Epidermal melanocyte (primary cell): ENCODE measurements around the gene NIPAL4.
A peak's percentile ranks its signal among the peaks of the same experiment; 100 is the strongest.
"Not testable (repeated sequence)": the region's sequence is repeated elsewhere in the genome, so short reads cannot be mapped to it uniquely, and the experiment has no call there.

Source experiments
- DNase-seq: peaks from one replicate; pipeline ENCODE4 v3.0.0; 2011; ENCODE audit warnings: low spot score; ENCODE audit not compliant: insufficient read length

NIPAL4 gene

DNA sequence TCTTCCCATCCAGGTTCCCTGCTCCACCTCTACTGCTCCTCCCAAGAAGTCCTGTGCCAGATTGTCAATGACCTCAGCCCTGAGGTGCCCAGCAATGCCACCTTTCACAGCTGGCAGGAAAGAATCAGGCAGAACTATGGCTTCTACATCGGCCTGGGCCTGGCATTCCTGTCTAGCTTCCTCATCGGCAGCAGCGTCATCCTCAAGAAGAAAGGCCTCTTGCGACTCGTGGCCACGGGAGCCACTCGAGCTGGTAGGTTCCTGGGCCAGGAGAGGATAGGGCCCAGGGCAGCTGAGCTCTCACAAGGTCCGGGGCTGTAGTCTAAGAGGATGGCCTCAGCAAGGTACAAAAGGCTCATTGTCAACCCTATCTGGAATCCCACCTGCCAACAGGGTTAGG lies 3.1 kb downstream of the NIPAL4 start:
- no peak for DNase-seq

DNA sequence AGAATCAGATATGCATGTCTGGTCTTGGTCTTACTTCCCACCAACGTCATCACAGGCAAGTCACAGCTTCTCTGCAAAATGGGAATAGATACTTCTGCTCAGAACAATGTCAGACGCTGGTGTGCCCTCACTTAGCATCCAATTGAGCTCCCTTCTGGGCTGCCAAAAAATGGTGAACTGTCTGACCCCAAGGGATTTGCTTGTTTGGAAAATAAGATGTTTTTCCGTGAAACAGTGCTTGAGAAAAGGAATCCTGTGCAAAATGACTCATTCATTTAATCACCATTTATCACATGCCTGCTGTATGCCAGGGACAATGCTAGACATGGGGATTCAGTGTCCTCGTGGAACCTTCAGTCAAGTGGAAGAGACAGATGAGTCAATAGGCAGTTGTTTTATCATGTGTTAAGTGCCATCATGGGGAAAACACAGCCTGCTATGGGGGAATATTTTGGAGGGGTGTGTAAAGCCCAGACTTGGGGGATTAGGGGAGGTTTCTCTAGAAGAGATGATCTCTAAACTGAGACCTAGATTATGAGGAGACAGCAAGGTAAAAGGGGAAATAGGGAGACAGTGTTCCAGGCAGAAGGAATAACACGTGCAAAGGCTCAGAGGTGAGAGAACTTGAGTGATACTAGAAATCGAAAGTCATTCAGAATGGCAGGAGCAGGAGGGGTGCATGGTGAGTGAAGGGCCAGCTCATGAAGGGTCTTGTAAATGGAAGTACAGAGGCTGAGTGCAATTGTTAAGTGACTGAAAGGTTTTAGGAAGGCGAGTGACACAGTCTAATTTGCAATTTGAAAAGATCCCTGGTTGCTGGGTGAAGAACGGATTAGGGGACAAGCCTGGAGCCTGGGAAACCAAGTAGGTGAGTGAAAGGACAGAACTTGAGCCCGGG lies 3.9 kb downstream of the NIPAL4 start:
- no peak for DNase-seq

DNA sequence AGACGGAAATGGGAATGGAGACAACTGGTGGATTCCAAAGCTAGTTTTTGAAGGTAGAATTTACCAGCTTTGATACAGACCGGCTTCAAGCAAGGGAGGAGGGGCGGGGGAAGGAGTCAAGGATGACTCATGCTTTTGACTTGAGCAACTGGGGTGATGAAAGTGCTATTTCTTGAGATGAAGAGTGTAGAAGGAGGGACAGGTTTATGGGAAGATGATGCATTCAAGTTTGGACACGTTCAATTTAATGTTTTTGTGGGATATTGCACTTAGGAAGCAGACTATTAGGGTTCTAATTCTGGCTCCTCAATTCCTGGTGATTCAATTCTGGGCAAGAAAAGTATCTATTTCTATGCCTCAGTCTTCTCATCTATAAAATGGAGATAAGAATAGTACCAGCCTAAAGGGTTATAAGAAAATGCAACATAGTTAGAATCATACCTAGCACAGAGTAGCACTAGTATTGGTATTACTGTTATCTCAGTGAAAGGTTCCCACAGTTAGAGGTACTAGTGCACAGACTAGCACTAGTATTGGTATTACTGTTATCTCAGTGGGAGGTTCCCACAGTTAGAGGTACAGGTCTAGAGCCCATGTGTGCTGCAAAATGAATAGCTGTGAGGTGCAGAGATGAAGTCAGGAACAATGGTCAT lies 4.6 kb downstream of the NIPAL4 start:
- DNase-seq = no peak

DNA sequence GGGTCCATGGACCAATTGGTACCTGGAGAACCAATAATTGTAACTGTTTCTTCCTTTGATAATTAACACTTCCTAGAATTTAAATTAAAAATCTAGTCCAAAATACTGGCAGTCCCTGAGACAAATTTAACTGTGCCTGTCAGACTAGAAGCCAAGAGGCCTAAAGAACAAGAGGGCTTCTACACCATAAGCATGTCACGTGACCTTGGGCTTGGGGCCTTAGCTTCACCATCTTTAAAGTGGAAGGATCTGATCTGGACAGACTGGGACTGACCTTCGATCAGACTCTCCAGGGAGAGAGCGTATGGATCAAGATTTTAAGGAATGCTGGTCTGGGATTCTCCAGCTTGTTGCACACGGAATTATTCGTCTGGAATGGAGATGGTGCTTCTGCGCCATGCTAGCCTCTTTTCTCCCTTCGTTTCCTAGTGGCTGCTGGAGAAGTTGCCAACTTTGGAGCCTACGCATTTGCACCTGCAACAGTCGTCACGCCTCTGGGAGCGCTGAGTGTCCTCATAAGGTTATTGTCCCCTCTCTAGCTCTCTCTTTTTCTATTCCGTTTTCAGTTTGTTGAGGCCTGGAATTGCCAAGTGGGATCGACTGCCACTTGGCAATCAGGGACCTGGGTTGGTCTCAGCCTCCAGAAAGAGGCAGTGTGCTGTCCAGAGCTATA lies 8.4 kb downstream of the NIPAL4 start:
- DNase-seq = no peak

DNA sequence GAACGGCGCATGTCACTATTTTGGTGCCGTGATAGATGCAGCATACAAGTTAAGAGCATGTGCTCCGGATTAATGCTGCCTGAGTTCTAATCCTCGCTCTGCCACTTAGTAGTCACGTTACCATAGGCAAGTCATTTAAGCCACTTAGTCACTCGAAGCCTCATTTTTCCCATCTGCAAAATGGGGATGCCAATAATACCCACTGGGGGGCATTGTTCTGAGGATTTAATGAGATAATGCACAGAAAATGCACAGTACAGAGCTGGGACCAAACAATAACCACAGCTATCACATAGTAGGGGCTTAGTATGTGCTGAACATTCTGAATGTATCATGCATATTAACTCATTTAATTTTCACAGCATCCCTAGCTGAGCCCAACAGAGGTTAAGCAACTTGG lies 9.1 kb downstream of the NIPAL4 start:
- no peak for DNase-seq

GRCh38 chr5:157469687-157470086 lies 9.7 kb downstream of the NIPAL4 start:
- DNase-seq = no peak

DNA sequence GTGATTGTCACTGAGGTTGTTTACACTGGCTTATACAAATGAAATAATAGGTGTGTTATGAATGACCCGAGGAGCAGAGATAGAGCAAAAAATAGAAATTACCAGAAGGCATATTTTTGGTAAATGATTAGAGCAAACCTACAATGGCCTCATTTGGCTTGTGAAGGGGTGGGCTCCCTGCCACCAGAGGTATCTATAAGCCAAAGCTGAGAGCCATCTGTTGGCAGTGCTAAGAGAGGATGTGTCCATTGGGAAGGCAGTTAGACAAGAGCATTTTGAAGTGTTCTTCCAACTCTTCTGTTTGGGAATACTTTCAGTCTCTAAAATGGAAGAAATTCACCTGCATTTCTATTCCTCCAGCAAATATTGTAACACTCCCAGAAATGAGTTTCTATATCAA lies 10.6 kb downstream of the NIPAL4 start:
- no peak for DNase-seq

DNA sequence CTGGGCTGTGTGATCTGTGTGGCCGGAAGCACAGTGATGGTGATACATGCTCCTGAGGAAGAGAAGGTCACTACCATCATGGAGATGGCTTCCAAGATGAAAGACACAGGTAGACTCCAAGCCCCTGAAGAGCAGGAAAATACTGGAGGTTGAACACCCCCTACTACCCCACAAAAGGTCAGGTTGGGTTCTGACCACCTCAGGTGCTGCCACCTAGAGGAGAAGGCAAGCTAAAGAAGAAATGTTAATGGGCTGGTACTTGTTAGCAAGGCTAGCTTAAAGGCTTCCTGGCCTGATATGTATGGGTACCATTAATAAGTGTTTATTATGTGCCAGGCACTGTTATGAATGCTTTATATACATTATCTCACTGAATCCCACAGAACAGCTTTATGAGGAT lies 11.7 kb downstream of the NIPAL4 start:
- no peak for DNase-seq

GRCh38 chr5:157473383-157474320 lies 13.6 kb downstream of the NIPAL4 start:
- no peak for DNase-seq

DNA sequence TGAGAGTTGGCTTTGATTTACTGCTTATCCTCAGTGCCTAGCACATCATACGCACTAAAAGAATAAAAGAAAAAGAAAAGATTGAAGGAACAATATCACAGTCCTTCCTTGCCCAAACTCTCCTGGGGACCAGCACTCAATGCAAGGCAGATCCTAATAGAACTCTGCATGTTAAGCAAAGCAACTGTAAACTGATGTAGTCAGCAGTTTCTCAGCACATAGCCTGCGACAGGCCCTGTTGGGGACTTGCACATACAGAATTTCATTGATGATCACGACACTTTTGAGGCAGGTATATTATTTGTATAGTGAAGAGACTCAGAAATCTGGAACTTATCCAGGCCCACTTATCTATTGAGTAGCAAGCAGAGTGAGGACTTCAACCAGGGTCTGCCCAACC lies 15.4 kb downstream of the NIPAL4 start:
- DNase-seq = no peak

DNA sequence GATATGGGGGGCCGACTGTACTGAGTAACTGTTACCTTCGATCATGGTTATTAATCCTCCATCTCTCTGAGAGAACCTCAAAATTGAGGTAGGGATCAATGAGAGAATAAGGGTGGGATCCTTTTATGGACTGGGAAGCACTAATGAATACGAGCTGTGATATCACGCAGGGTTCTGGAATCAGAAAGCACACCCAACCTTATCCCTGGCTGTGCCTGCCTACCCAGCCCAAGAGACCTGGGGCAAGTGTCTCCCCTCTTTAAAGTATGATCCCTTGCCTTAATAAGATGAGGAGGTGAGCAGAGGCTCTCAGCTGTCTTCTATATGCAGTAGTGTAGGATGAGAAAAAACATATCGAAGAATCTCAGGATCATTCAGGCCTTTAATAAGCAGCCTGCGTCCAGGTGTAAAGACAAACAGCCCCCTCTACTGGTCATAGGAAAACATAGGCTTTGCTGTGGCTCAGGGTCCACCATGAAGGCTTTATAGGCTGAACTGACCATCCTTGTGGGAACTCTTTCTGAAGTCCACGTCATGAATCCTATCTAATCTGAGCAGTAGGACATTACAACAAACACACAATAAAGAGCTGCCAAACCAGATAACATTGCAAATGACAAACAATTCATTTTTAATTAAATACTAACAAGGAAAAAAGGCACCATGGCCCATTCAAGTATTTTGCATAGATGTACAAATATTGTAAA lies 16.8 kb downstream of the NIPAL4 start:
- peak; percentile 87 for DNase-seq

GRCh38 chr5:157477814-157478494 lies 17.9 kb downstream of the NIPAL4 start:
- no peak for DNase-seq

DNA sequence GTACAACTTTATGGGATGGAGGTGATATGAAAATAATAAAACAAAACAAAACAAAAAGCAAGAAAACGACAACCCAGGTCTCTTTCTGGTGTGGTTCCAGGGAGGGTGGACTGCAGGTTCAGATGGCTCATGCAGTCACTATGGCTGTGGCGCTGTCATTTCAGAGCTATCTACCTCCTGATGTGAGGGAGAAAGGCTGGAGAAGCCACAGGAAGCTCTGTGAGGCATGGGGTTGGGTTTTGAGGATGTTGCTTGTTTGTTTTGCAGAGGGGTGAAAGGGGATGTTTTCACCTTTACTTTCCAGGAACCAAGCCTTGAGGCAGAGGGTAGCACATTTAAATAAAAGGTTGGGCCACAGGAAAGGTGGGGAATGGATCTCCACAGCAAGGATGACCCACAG lies 18.7 kb downstream of the NIPAL4 start:
- no peak for DNase-seq

GRCh38 chr5:157479166-157479565 lies 19.2 kb downstream of the NIPAL4 start:
- DNase-seq = no peak

- DNase-seq = no peak
These were observed 19.8 kb downstream of the NIPAL4 start for GRCh38 chr5:157479612-157480510.

DNA sequence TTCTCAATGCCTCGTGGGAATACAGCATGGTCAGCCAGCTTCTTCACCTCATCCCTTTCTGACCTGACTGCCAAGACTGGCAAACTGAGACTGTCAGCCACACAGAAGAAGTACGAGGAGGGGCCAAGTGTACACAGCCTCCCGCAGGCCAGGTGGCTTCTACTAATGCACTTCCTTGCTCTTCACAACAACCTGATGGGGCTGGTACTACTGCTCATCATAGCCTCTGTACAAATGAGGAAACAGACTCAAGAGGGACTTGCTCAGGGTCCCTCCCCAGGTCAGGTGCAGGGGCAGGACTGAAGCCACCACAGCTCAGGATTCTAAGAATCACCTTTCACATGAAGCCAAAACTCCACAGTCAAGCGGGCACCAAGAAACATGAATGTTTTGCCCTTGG lies 21.3 kb downstream of the NIPAL4 start:
- no peak for DNase-seq

GRCh38 chr5:157481666-157482065 lies 21.7 kb downstream of the NIPAL4 start:
- DNase-seq = no peak

GRCh38 chr5:157482702-157483101 lies 22.7 kb downstream of the NIPAL4 start:
- DNase-seq = not testable (repeated sequence)

DNA sequence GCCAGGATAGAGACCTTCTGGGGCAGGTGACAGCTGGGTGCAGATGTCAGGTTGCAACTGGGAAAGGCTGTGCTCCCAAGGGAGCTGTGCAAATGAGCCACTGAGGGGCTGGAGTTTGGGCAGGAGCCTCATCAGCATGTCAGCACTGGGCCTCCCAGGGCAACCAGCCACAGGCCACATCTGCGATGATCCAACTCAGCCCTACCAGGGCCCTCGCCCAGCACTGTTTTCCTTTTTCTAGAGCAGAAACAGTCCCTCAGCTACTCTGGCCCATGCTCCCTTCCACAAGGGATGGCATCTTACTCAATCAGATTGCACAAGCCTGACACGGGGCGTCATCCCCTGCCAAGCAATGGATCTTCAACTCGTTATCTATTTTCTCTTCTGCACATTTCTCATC lies 24.8 kb downstream of the NIPAL4 start:
- no peak for DNase-seq
